IMR-90 (cell line): ENCODE measurements around the gene ADGRL3. TPM values are rescaled to one million over a fixed set of nuclear protein-coding genes. Genes with fewer than 3 reads are reported as not detected.

Experiments
- ATAC-seq: fragments of 200-7000 bp; cut with Tn5 transposase; 2 replicates; pipeline ENCODE4 v1.9.1; 2020; ENCODE audit warnings: low read depth, mild to moderate bottlenecking, moderate library complexity
- BruUV-seq: library from RNA; stranded (reverse); fragments of 400-500 nt; replicated peaks from 2 replicates; lab custom pipeline; 2021; lab: Mats Ljungman, UMichigan
- CTCF ChIA-PET: fragments of 300-600 bp; formaldehyde crosslinking; extraction: SDS; loops from one replicate; lab custom pipeline; 2021; ENCODE audit warnings: antibody characterized with exemption; lab: Yijun Ruan, JAX
- POLR2A ChIA-PET: fragments of 300-600 bp; sonication (Branson Sonifier 250); formaldehyde crosslinking; loops from one replicate; lab custom pipeline; 2022; ENCODE audit warnings: antibody characterized with exemption; ENCODE audit not compliant: unreplicated experiment; lab: Charles Lee
- DNase-seq: peaks from one replicate; pipeline ENCODE4 v3.0.0; 2013
- H2AFZ ChIP-seq: replicated peaks from 2 replicates; pipeline ENCODE3; 2013; ENCODE audit warnings: low read length, mild to moderate bottlenecking; ENCODE audit not compliant: poor library complexity
- H2AK5ac ChIP-seq: 2 replicates; pipeline ENCODE4 v1.6.1; 2013; ENCODE audit warnings: low read depth, low read length, inconsistent platforms
- H2AK9ac ChIP-seq: replicated peaks from 2 replicates; pipeline ENCODE3; 2013; ENCODE audit warnings: mild to moderate bottlenecking, low read depth, low read length, moderate library complexity; ENCODE audit not compliant: poor library complexity
- H2BK120ac ChIP-seq: 2 replicates; pipeline ENCODE4 v1.6.1; 2013; ENCODE audit warnings: low read depth, low read length, inconsistent platforms
- H2BK15ac ChIP-seq: 3 replicates; pipeline ENCODE4 v1.6.1; 2013; ENCODE audit warnings: low read depth, low read length, inconsistent platforms
- H2BK20ac ChIP-seq: 2 replicates; pipeline ENCODE4 v1.6.1; 2013; ENCODE audit warnings: low read depth, mild to moderate bottlenecking, inconsistent platforms, low read length, moderate library complexity
- H2BK5ac ChIP-seq: 2 replicates; pipeline ENCODE4 v1.6.1; 2013; ENCODE audit warnings: mild to moderate bottlenecking, low read depth, low read length, inconsistent platforms; ENCODE audit not compliant: poor library complexity, severe bottlenecking
- H3K14ac ChIP-seq: replicated peaks from 2 replicates; pipeline ENCODE4 v1.6.1; 2013; ENCODE audit warnings: low read depth, low read length, inconsistent platforms
- H3K18ac ChIP-seq: 2 replicates; pipeline ENCODE4 v1.6.1; 2013; ENCODE audit warnings: low read depth, low read length, control low read depth
- H3K23ac ChIP-seq: 2 replicates; pipeline ENCODE4 v1.6.1; 2013; ENCODE audit warnings: low read depth, low read length, inconsistent platforms
- H3K27ac ChIP-seq: 2 replicates; pipeline ENCODE4 v1.5.1; 2013; ENCODE audit warnings: mild to moderate bottlenecking, control low read depth, low read length; ENCODE audit not compliant: insufficient read depth
- H3K27me3 ChIP-seq: 2 replicates; pipeline ENCODE4 v1.6.1; 2013; ENCODE audit warnings: low read length; ENCODE audit not compliant: control insufficient read depth, insufficient read depth
- H3K36me3 ChIP-seq: 2 replicates; pipeline ENCODE4 v1.6.1; 2013; ENCODE audit warnings: low read length, mixed read lengths; ENCODE audit not compliant: control insufficient read depth, insufficient read depth
- H3K4ac ChIP-seq: 2 replicates; pipeline ENCODE4 v1.6.1; 2013; ENCODE audit warnings: low read depth, low read length, inconsistent platforms
- H3K4me1 ChIP-seq: 2 replicates; pipeline ENCODE4 v1.6.1; 2013; ENCODE audit warnings: low read length, mixed read lengths; ENCODE audit not compliant: control insufficient read depth, insufficient read depth
- H3K4me2 ChIP-seq: 2 replicates; pipeline ENCODE4 v1.6.1; 2013; ENCODE audit warnings: low read depth, mild to moderate bottlenecking, control low read depth, low read length, moderate library complexity
- H3K4me3 ChIP-seq: 2 replicates; pipeline ENCODE4 v1.5.1; 2013; ENCODE audit warnings: low read depth, mild to moderate bottlenecking, control low read depth, low read length, moderate library complexity; ENCODE audit not compliant: insufficient read depth
- H3K56ac ChIP-seq: 2 replicates; pipeline ENCODE4 v1.6.1; 2013; ENCODE audit warnings: low read length, inconsistent platforms; ENCODE audit not compliant: insufficient read depth; ENCODE audit errors: extremely low read depth
- H3K79me1 ChIP-seq, 2 experiments: 2 replicates each; pipeline ENCODE4 v1.6.1; 2013; ENCODE audit warnings: low read length in 2 of 2, inconsistent platforms in 1 of 2, low read depth in 1 of 2
- H3K9ac ChIP-seq: 2 replicates; pipeline ENCODE4 v1.6.1; 2013; ENCODE audit warnings: low read depth, low read length, control low read depth
- H3K9me1 ChIP-seq: 2 replicates; pipeline ENCODE4 v1.6.1; 2013; ENCODE audit warnings: low read length, inconsistent platforms; ENCODE audit not compliant: insufficient read depth
- H3K9me3 ChIP-seq: 2 replicates; pipeline ENCODE4 v1.6.1; 2013; ENCODE audit warnings: low read length; ENCODE audit not compliant: control insufficient read depth, insufficient read depth
- H4K20me1 ChIP-seq: 2 replicates; pipeline ENCODE4 v1.6.1; 2013; ENCODE audit warnings: low read length, inconsistent platforms; ENCODE audit not compliant: insufficient read depth
- H4K5ac ChIP-seq: 2 replicates; pipeline ENCODE4 v1.6.1; 2013; ENCODE audit warnings: mild to moderate bottlenecking, low read depth, low read length, control low read depth
- H4K8ac ChIP-seq, 2 experiments: 2 replicates each; pipeline ENCODE4 v1.6.1; 2013; ENCODE audit warnings: low read depth in 2 of 2, low read length in 2 of 2, control low read depth in 1 of 2, inconsistent platforms in 1 of 2
- H4K91ac ChIP-seq: 2 replicates; pipeline ENCODE4 v1.6.1; 2013; ENCODE audit warnings: low read depth, low read length, inconsistent platforms; ENCODE audit not compliant: insufficient read depth
- BHLHE40 ChIP-seq: fragments of 150-350 bp; IDR thresholded peaks from 2 replicates; pipeline ENCODE4 v1.6.1; 2016; ENCODE audit warnings: mild to moderate bottlenecking, low read depth, low read length
- CEBPB ChIP-seq: IDR thresholded peaks from 2 replicates; pipeline ENCODE4 v1.6.1; 2012; ENCODE audit warnings: low read depth, low read length, improper control_type of control experiment
- CTCF ChIP-seq: conservative IDR thresholded peaks from 2 replicates; pipeline ENCODE4 v1.5.1; 2012; ENCODE audit warnings: mild to moderate bottlenecking, low read depth, low read length, improper control_type of control experiment
- ELK1 ChIP-seq: fragments of 150-350 bp; IDR thresholded peaks from 2 replicates; pipeline ENCODE4 v1.6.1; 2016; ENCODE audit warnings: low read depth, mild to moderate bottlenecking, low read length, moderate library complexity, borderline replicate concordance
- FOS ChIP-seq: fragments of 150-350 bp; IDR thresholded peaks from 2 replicates; pipeline ENCODE4 v1.6.1; 2016; ENCODE audit warnings: low read depth, low read length
- MAZ ChIP-seq: IDR thresholded peaks from 2 replicates; pipeline ENCODE4 v1.6.1; 2012; ENCODE audit warnings: low read depth, mild to moderate bottlenecking, low read length, improper control_type of control experiment, moderate library complexity, borderline replicate concordance
- NFE2L2 ChIP-seq: fragments of 150-350 bp; IDR thresholded peaks from 2 replicates; pipeline ENCODE4 v1.6.1; 2016; ENCODE audit warnings: low read depth, mild to moderate bottlenecking, low read length
- RFX5 ChIP-seq: IDR thresholded peaks from 2 replicates; pipeline ENCODE4 v1.8.0; 2012; ENCODE audit warnings: low read depth, mild to moderate bottlenecking, low read length, moderate library complexity
- SMC3 ChIP-seq: fragments of 150-350 bp; IDR thresholded peaks from 2 replicates; pipeline ENCODE4 v1.6.1; 2016; ENCODE audit warnings: low read depth, mild to moderate bottlenecking, antibody characterized with exemption, low read length, moderate library complexity
- WGBS, 2 experiments: methylation state at CpG; one replicate each; pipeline versions ENCODE4 v1.1.5 to v1.1.7; 2013; ENCODE audit warnings: missing lambda C conversion rate in 2 of 2; ENCODE audit not compliant: insufficient read length in 1 of 2; ENCODE audit errors: extremely low coverage in 2 of 2; 5-methylcytosine and 5-hydroxymethylcytosine counted together
- dilution Hi-C: fragments of 300-500 bp; cut with HindIII; formaldehyde crosslinking; loops from one replicate; pipeline ENCODE4 v1.14.3; 2018; ENCODE audit warnings: low sequenced_read_pairs; ENCODE audit not compliant: unreplicated experiment
- in situ Hi-C: fragments of 300-500 bp; cut with MboI; formaldehyde crosslinking; loops from 3 replicates; pipeline ENCODE4 v1.14.3; 2019; ENCODE audit warnings: low sequenced_read_pairs, inconsistent platforms, mixed read lengths
- intact Hi-C: fragments of 100-400 bp; cut with micrococcal nuclease; formaldehyde crosslinking; loops from 2 replicates; pipeline ENCODE4 v1.10.0; 2022
- polyA plus RNA-seq, 3 experiments: library from polyadenylated mRNA; depleted of rRNA; stranded (reverse); fragments of >200 nt; gene quantifications; 2 replicates each; pipeline ENCODE4 v1.2.3, GENCODE V29; 2012; ENCODE audit warnings: low replicate concordance in 1 of 3
- total RNA-seq: library from RNA; depleted of rRNA; stranded (reverse); fragments of >200 nt; gene quantifications from 2 replicates; pipeline ENCODE4 v1.2.3, GENCODE V29; 2012

Gene ADGRL3
- total and polyA plus RNA-seq, 2 of the 4 experiments (the other 2 are of a cell fraction) = 0.46 to 2.5 TPM

GRCh38 chr4:61959087-61959486 lies 759.0 kb downstream of the ADGRL3 start:
- H2AK5ac ChIP-seq = no peak overlapping the region
- in situ Hi-C loops = no loop called here
- H2BK15ac ChIP-seq = no peak overlapping the region
- no peak overlapping the region for H3K4me2 ChIP-seq
- TF ChIP-seq FOS = no peak
- TF ChIP-seq CEBPB = no peak
- TF ChIP-seq NFE2L2 = no peak
- TF ChIP-seq ELK1 = no peak
- no peak for TF ChIP-seq SMC3
- no peak for TF ChIP-seq RFX5
- no peak for TF ChIP-seq CTCF
- TF ChIP-seq BHLHE40 = no peak
- TF ChIP-seq MAZ = no peak
- CTCF ChIA-PET = no interaction called here
- H4K91ac ChIP-seq = no peak overlapping the region
- no peak overlapping the region for H3K4ac ChIP-seq
- DNase-seq (no peak), ATAC-seq (no peak)
- no peak overlapping the region for H2AFZ ChIP-seq
- no peak overlapping the region for H3K56ac ChIP-seq
- H2BK20ac ChIP-seq = no peak overlapping the region
- H3K27ac ChIP-seq = no peak overlapping the region
- no peaks in the 10 kb centered on the region for H3K9me1 ChIP-seq
- H3K18ac ChIP-seq = no peak overlapping the region
- no peaks in the 10 kb centered on the region for H4K20me1 ChIP-seq
- H3K23ac ChIP-seq = no peak overlapping the region
- intact Hi-C loops = no loop called here
- H3K27me3 ChIP-seq = no peaks in the 10 kb centered on the region
- no peaks in the 10 kb centered on the region for H3K4me1 ChIP-seq
- H4K8ac ChIP-seq = no peak overlapping the region
- H3K14ac ChIP-seq = no peak overlapping the region
- no peak overlapping the region for H3K4me3 ChIP-seq
- H3K36me3 ChIP-seq = no peaks in the 10 kb centered on the region
- H3K9ac ChIP-seq = no peak overlapping the region
- no CpG with 5 or more reads among the region's 1 CpG for WGBS, 2 experiments
- H3K79me1 ChIP-seq = no peaks in the 10 kb centered on the region
- H3K9me3 ChIP-seq = no peaks in the 10 kb centered on the region
- no peak overlapping the region for H4K5ac ChIP-seq
- dilution Hi-C loops = no loop called here
- POLR2A ChIA-PET = no interaction called here
- no peak overlapping the region for H2BK5ac ChIP-seq
- H2BK120ac ChIP-seq = no peak overlapping the region
- BruUV-seq = no TSS peak
- H2AK9ac ChIP-seq = no peak overlapping the region
